GM12878 (cell line): ENCODE data around the gene OR10Z1. TPM values are rescaled to one million over a fixed set of nuclear protein-coding genes. Genes with fewer than 3 reads are reported as not detected.

Experiments
- ATAC-seq: fragments of 200-7000 bp; cut with Tn5 transposase; 3 replicates; pipeline ENCODE4 v1.9.1; 2020; ENCODE audit warnings: mild to moderate bottlenecking, moderate library complexity
- BruUV-seq: library from RNA; stranded (reverse); fragments of 400-500 nt; replicated peaks from 2 replicates; lab custom pipeline; 2021; lab: Mats Ljungman, UMichigan
- CTCF ChIA-PET: fragments of 300-600 bp; sonication (Branson Sonifier 250); formaldehyde crosslinking; extraction: SDS; loops from one replicate; lab custom pipeline; 2021; ENCODE audit warnings: inconsistent platforms; lab: Yijun Ruan, JAX
- POLR2A ChIA-PET: fragments of 350-600 bp; formaldehyde crosslinking; extraction: SDS; loops from one replicate; lab custom pipeline; 2021; ENCODE audit warnings: inconsistent platforms; lab: Charles Lee
- RAD21 ChIA-PET: fragments of 300-600 bp; sonication (Branson Sonifier 250); formaldehyde crosslinking; loops from one replicate; lab custom pipeline; 2023; ENCODE audit warnings: antibody characterized with exemption; ENCODE audit not compliant: unreplicated experiment; lab: Charles Lee
- SMC1A ChIA-PET: fragments of 300-600 bp; sonication (Branson Sonifier 250); formaldehyde crosslinking; loops from one replicate; lab custom pipeline; 2023; ENCODE audit not compliant: unreplicated experiment, uncharacterized antibody; lab: Charles Lee
- DNase-seq: peaks from one replicate; pipeline ENCODE4 v3.0.0-alpha.2; 2011; ENCODE audit warnings: low read depth, low spot score
- FAIRE-seq: peaks from 3 replicates; lab custom pipeline; 2011; peaks lifted over from hg19 to GRCh38; lab: Jason Lieb, UNC
- H2AFZ ChIP-seq: 2 replicates; pipeline ENCODE4 v1.6.0; 2011; ENCODE audit warnings: low read depth, low read length, control low read depth; ENCODE audit not compliant: control insufficient read depth
- H3K27ac ChIP-seq: 2 replicates; pipeline ENCODE4 v1.5.1; 2011; ENCODE audit warnings: control low read depth; ENCODE audit not compliant: control insufficient read depth, insufficient read depth
- H3K27me3 ChIP-seq, 2 experiments: replicated peaks in 1 of 2; 2 replicates each; pipeline versions ENCODE4 v1.6.0 to v1.6.1; 2011; ENCODE audit warnings: low read length in 1 of 2; ENCODE audit not compliant: control insufficient read depth in 2 of 2, insufficient read depth in 2 of 2
- H3K36me3 ChIP-seq, 2 experiments: 2 replicates each; pipeline ENCODE4 v1.5.1; 2011; ENCODE audit warnings: low read length in 1 of 2; ENCODE audit not compliant: control insufficient read depth in 2 of 2, insufficient read depth in 2 of 2
- H3K4me1 ChIP-seq: 2 replicates; pipeline ENCODE4 v1.6.1; 2011; ENCODE audit warnings: mild to moderate bottlenecking, low read length, moderate library complexity, mixed read lengths; ENCODE audit not compliant: control insufficient read depth, insufficient read depth
- H3K4me2 ChIP-seq: 2 replicates; pipeline ENCODE4 v1.6.0; 2011; ENCODE audit warnings: control low read depth; ENCODE audit not compliant: control insufficient read depth, insufficient read depth
- H3K4me3 ChIP-seq: fragments of 200-600 bp; sonication (generic); 2 replicates; pipeline ENCODE4 v1.5.1; 2016
- H3K79me2 ChIP-seq: 2 replicates; pipeline ENCODE4 v1.6.0; 2011; ENCODE audit warnings: low read length; ENCODE audit not compliant: control insufficient read depth, insufficient read depth
- H3K9ac ChIP-seq: 2 replicates; pipeline ENCODE4 v1.8.0; 2011; ENCODE audit warnings: low read length, control low read depth, mixed read lengths; ENCODE audit not compliant: control insufficient read depth, insufficient read depth
- H3K9me3 ChIP-seq: replicated peaks from 3 replicates; pipeline ENCODE4 v1.5.1; 2011; ENCODE audit warnings: mild to moderate bottlenecking, low read length; ENCODE audit not compliant: control insufficient read depth, insufficient read depth
- H4K20me1 ChIP-seq: 2 replicates; pipeline ENCODE4 v1.6.0; 2011; ENCODE audit not compliant: control insufficient read depth, insufficient read depth
- BHLHE40 ChIP-seq, 2 experiments: fragments of 450-650 bp in 1 of 2; IDR thresholded peaks; 2 replicates each; pipeline ENCODE4 v1.6.1; 2011 to 2017; ENCODE audit warnings: low read depth in 2 of 2, borderline replicate concordance in 1 of 2, improper control_type of control experiment in 1 of 2, low read length in 1 of 2, mild to moderate bottlenecking in 1 of 2
- CHD1 ChIP-seq: IDR thresholded peaks from 2 replicates; pipeline ENCODE4 v1.6.1; 2012; ENCODE audit warnings: low read depth, low read length, improper control_type of control experiment
- HDAC2 ChIP-seq: fragments of 200-600 bp; sonication (generic); IDR thresholded peaks from 2 replicates; pipeline ENCODE4 v1.6.1; 2017
- LARP7 ChIP-seq: fragments of 450-650 bp; IDR thresholded peaks from 2 replicates; pipeline ENCODE4 v1.6.1; 2017; ENCODE audit warnings: mild to moderate bottlenecking
- MYC ChIP-seq: IDR thresholded peaks from 2 replicates; pipeline ENCODE4 v1.6.1; 2011; ENCODE audit warnings: mild to moderate bottlenecking, low read length, moderate library complexity, inconsistent platforms; ENCODE audit not compliant: insufficient read depth, insufficient replicate concordance, insufficient read length, severe bottlenecking
- RB1 ChIP-seq: fragments of 450-650 bp; formaldehyde crosslinking; IDR thresholded peaks from 2 replicates; pipeline ENCODE4 v1.6.1; 2017; ENCODE audit warnings: mild to moderate bottlenecking, borderline replicate concordance
- RELB ChIP-seq: fragments of 450-650 bp; IDR thresholded peaks from 2 replicates; pipeline ENCODE4 v1.6.1; 2017; ENCODE audit warnings: low read depth, mild to moderate bottlenecking, moderate library complexity
- TCF3 ChIP-seq: IDR thresholded peaks from 2 replicates; pipeline ENCODE4 v1.6.1; 2012; ENCODE audit warnings: low read depth, mild to moderate bottlenecking, low read length, borderline replicate concordance; ENCODE audit not compliant: insufficient read depth
- ZNF687 ChIP-seq: fragments of 450-650 bp; IDR thresholded peaks from 2 replicates; pipeline ENCODE4 v1.6.1; 2017; ENCODE audit warnings: mild to moderate bottlenecking, moderate library complexity
- WGBS: methylation state at CpG from one replicate; pipeline ENCODE4 v1.1.6; 2016; ENCODE audit warnings: low lambda C conversion rate; ENCODE audit not compliant: insufficient replicate concordance, insufficient coverage; ENCODE audit errors: missing lambda C conversion rate; 5-methylcytosine and 5-hydroxymethylcytosine counted together
- in situ Hi-C: fragments of 300-500 bp; cut with MboI; formaldehyde crosslinking; loops from 9 replicates; pipeline ENCODE4 v1.14.3; 2018; ENCODE audit warnings: mixed read lengths
- intact Hi-C: fragments of 100-400 bp; cut with micrococcal nuclease; formaldehyde crosslinking; loops from one replicate; pipeline ENCODE4 v1.14.2; 2022; ENCODE audit not compliant: unreplicated experiment
- polyA plus RNA-seq, 11 experiments: library from polyadenylated mRNA; depleted of rRNA in 4 of 11; unstranded in 6 of 11; stranded (reverse) in 5 of 11; fragments of >200 nt; fragmentation: Nextera tagmentation in 4 of 11; fragmentation: Illumina TruSeq in 1 of 11; extraction: Ambion mirVana in 4 of 11; extraction: Trizol in 1 of 11; gene quantifications; 1 replicate in 1 of 11; 2 replicates in 10 of 11; pipeline versions ENCODE4 v1.2.1 to v1.2.3, GENCODE V29; 2011 to 2016; ENCODE audit warnings: inconsistent platforms in 2 of 11, missing spikeins in 2 of 11, low read depth in 1 of 11
- total RNA-seq, 4 experiments: library from RNA; depleted of rRNA in 3 of 4; stranded (reverse); fragments of >200 nt in 3 of 4; fragmentation: Illumina TruSeq in 1 of 4; extraction: Trizol in 1 of 4; gene quantifications; 2 replicates each; pipeline versions ENCODE4 v1.2.1 to v1.2.3, GENCODE V29; 2013 to 2021

OR10Z1 gene
- total and polyA plus RNA-seq, 10 of the 15 experiments (the other 5 are each of a cell fraction or from before 2014, with no cell fraction given) = not detected

DNA sequence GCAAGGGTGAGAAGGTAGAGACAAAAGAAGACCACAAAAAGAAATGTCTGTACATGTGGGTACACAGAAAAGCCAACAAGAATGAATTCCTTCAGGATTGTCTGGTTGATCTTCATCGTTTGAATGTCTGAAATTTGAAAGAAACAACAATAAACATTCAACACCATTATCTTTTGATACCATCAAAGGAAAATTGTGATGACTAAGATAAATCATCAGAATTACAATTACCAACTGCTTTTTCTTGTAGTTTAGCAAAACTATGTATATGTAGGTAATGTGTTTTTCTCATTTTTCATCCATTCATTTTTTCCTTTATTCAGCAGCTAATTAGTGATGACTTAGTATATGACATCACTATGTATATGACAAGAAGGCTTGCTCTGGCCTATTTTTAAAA lies 25.3 kb upstream of the OR10Z1 start, which contains the start of gene OR10X1:
Gene OR10X1 (minus strand): TSS at position 167 of the 400 bp plus-strand sequence. CDS start 0 bp downstream, at position 167.
- H3K4me3 ChIP-seq = no peak within 1 kb of the TSS
- TF ChIP-seq TCF3 (no peak), BHLHE40 (IDR thresholded peaks at IDR 0.05; ENCODE audit: borderline replicate concordance in 1 of 2, low read depth in 2 of 2, low read length in 1 of 2) (no peak), LARP7 (no peak), CHD1 (no peak), HDAC2 (no peak), RELB (no peak), RB1 (no peak), MYC (no peak), ZNF687 (no peak)
- CTCF ChIA-PET = no interaction called here
- in situ Hi-C loops = no loop called here
- no peak within 1 kb of the TSS for H2AFZ ChIP-seq
- no peaks in the 10 kb centered on the region for H3K36me3 ChIP-seq
- SMC1A ChIA-PET = interaction anchor here (1.5 kb wide), 1 partner anchor 8 kb away, joined by 4 read pairs; no protein-coding TSS in a partner anchor
- 0% methylated on average over 1 of the region's 1 CpG for WGBS
- H3K9ac ChIP-seq = no peak within 1 kb of the TSS
- no TSS peak for BruUV-seq
- no peaks in the 10 kb centered on the region for H3K27me3 ChIP-seq
- H3K9me3 ChIP-seq = no peaks in the 10 kb centered on the region
- H4K20me1 ChIP-seq = no peaks in the 10 kb centered on the region
- H3K4me2 ChIP-seq = no peak within 1 kb of the TSS
- DNase-seq (no peak), FAIRE-seq (no peak), ATAC-seq (no peak)
- no peak within 1 kb of the TSS for H3K27ac ChIP-seq
- H3K4me1 ChIP-seq = no peaks in the 10 kb centered on the region
- H3K79me2 ChIP-seq = no peaks in the 10 kb centered on the region
- POLR2A ChIA-PET = no interaction called here
- RAD21 ChIA-PET = no interaction called here
- intact Hi-C loops = no loop called here
